ENCODE measurements around the gene MICB.

DNA sequence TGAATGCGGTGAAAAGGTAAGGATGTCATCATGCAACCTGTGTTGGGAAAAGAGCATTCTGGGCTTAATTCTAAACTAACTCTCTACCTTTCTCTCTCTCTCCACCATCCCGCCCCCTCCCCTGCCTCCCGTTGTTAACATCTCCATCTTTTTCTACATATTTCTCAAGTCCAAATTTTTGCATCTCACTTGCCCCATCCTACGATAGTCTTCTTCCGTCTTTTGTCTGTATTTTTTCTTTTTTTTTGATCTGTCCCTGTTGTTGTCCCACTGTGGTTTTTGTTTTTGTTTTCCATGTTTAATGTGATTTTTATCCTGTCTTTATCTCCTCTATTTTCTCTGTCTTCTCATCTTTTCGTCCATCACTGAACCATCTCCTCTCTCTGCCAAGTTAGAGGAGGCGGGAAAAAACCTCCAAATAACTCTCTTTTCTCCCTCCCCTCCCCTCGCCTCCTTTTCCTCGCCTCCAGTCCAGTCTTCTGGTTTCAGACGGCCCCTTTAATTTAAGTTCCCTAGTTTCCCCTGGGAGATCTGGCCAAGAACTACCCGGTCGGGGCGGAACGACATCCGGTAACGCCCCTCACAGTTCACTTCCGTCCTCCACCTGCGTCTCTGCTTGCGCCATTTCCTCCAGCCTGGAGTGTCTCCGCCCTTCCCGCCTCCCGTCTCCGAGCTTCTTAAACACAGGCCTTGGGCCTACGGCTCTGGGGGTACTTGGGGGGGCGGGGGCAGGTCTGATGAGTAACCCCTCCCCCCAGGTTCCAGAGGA, 49.2 kb downstream of the MICB start, which contains the start of gene NFKBIL1:
- TF ChIP-seq BHLHE40 (IDR thresholded peaks at IDR 0.05; ENCODE audit: borderline replicate concordance) (no peak), LEF1 (IDR thresholded peaks at IDR 0.05; ENCODE audit: borderline replicate concordance) (no peak), ARNT (IDR thresholded peaks at IDR 0.05) (no peak), FOXA1 (IDR thresholded peaks at IDR 0.05) (no peak), FOXK2 (IDR thresholded peaks at IDR 0.05) (no peak), SP1 (IDR thresholded peaks at IDR 0.05) (no peak), ELF4 (IDR thresholded peaks at IDR 0.05) (peak; percentile 55), L3MBTL2 (conservative IDR thresholded peaks at IDR 0.05) (no peak), FOXM1 (IDR thresholded peaks at IDR 0.05; ENCODE audit: borderline replicate concordance) (0 out of 2 replicates have a peak, but pooled peaks have one; percentile 56), ZNF384 (IDR thresholded peaks at IDR 0.05) (no peak)
- TF ChIP-seq, protein P1, sequence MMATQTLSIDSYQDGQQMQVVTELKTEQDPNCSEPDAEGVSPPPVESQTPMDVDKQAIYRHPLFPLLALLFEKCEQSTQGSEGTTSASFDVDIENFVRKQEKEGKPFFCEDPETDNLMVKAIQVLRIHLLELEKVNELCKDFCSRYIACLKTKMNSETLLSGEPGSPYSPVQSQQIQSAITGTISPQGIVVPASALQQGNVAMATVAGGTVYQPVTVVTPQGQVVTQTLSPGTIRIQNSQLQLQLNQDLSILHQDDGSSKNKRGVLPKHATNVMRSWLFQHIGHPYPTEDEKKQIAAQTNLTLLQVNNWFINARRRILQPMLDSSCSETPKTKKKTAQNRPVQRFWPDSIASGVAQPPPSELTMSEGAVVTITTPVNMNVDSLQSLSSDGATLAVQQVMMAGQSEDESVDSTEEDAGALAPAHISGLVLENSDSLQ (IDR thresholded peaks at IDR 0.05) = peak; percentile 77
